ENCODE measurements around the gene SLC45A3.

DNA sequence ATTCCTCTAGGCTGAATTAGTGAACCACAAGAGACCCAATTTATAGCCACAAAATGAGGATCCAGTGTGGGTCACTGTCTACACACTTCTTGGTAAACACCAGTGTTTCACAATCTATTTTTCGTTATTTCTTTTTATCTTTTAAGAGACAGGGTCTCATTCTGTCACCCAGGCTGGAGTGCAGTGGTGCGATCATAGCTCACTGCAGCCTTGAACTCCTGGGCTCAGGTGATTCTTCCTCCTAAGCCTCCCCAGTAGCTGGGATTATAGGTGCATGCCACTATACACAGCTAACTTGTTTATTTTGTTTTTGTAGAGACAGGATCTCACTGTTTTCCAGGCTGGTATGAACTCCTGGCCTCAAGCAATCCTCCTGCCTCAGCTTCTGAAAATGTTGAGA is 29.3 kb upstream of the SLC45A3 start:
- TF ChIP-seq, protein P1, sequence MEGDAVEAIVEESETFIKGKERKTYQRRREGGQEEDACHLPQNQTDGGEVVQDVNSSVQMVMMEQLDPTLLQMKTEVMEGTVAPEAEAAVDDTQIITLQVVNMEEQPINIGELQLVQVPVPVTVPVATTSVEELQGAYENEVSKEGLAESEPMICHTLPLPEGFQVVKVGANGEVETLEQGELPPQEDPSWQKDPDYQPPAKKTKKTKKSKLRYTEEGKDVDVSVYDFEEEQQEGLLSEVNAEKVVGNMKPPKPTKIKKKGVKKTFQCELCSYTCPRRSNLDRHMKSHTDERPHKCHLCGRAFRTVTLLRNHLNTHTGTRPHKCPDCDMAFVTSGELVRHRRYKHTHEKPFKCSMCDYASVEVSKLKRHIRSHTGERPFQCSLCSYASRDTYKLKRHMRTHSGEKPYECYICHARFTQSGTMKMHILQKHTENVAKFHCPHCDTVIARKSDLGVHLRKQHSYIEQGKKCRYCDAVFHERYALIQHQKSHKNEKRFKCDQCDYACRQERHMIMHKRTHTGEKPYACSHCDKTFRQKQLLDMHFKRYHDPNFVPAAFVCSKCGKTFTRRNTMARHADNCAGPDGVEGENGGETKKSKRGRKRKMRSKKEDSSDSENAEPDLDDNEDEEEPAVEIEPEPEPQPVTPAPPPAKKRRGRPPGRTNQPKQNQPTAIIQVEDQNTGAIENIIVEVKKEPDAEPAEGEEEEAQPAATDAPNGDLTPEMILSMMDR (IDR thresholded peaks at IDR 0.05), result no peak
- no peak for TF ChIP-seq POLR2A (IDR thresholded peaks at IDR 0.05)
